MCF 10A (cell line): Measurements from ENCODE around the gene STKLD1. TPM values are rescaled to one million over a fixed set of nuclear protein-coding genes. Genes with fewer than 3 reads are reported as not detected.

Experiments
- BruUV-seq: library from RNA; stranded (reverse); fragments of 400-500 nt; replicated peaks from 2 replicates; lab custom pipeline; 2021; lab: Mats Ljungman, UMichigan
- CTCF ChIA-PET: fragments of 300-600 bp; sonication (Branson Sonifier 250); formaldehyde crosslinking; extraction: SDS; loops from one replicate; lab custom pipeline; 2021; ENCODE audit warnings: antibody characterized with exemption, inconsistent platforms; lab: Yijun Ruan, JAX
- POLR2A ChIA-PET: fragments of 300-600, 350-650 bp; sonication (Branson Sonifier 250); formaldehyde crosslinking; extraction: SDS; loops from one replicate; lab custom pipeline; 2020; ENCODE audit warnings: antibody characterized with exemption, inconsistent platforms; lab: Yijun Ruan, JAX
- DNase-seq: peaks from one replicate; pipeline ENCODE4 v3.0.0-alpha.2; 2018; ENCODE audit not compliant: unreplicated experiment
- H3K27ac Mint-ChIP-seq: one replicate; pipeline ENCODE4 v1.8.0; 2022; ENCODE audit warnings: mild to moderate bottlenecking, low read depth, mixed read lengths; ENCODE audit not compliant: unreplicated experiment
- H3K27me3 Mint-ChIP-seq: one replicate; pipeline ENCODE4 v1.8.0; 2022; ENCODE audit warnings: mixed read lengths; ENCODE audit not compliant: insufficient read depth, unreplicated experiment
- H3K36me3 Mint-ChIP-seq: one replicate; pipeline ENCODE4 v1.8.0; 2022; ENCODE audit warnings: mild to moderate bottlenecking, moderate library complexity, mixed read lengths; ENCODE audit not compliant: insufficient read depth, unreplicated experiment
- H3K4me1 Mint-ChIP-seq: one replicate; pipeline ENCODE4 v1.8.0; 2022; ENCODE audit warnings: mixed read lengths; ENCODE audit not compliant: insufficient read depth, unreplicated experiment
- H3K4me3 Mint-ChIP-seq: one replicate; pipeline ENCODE4 v1.8.0; 2022; ENCODE audit warnings: mild to moderate bottlenecking, moderate library complexity, mixed read lengths; ENCODE audit not compliant: unreplicated experiment
- H3K9me3 Mint-ChIP-seq: one replicate; pipeline ENCODE4 v1.8.0; 2022; ENCODE audit warnings: mixed read lengths; ENCODE audit not compliant: unreplicated experiment
- CTCF ChIP-seq: fragments of 200-600 bp; IDR thresholded peaks from one replicate; pipeline ENCODE4 v1.8.0; 2022; ENCODE audit warnings: antibody characterized with exemption, mild to moderate bottlenecking; ENCODE audit not compliant: unreplicated experiment
- intact Hi-C: fragments of 100-400 bp; cut with micrococcal nuclease; formaldehyde crosslinking; loops from 2 replicates; pipeline ENCODE4 v1.14.1; 2022
- total RNA-seq: library from RNA; stranded (reverse); gene quantifications from 2 replicates; pipeline ENCODE4 v1.2.3, GENCODE V29; 2022

STKLD1 gene
- total RNA-seq, 1 experiment from 2014 or later, result 1.3 TPM

GRCh38 chr9:133360400-133361393 lies 15.5 kb upstream of the STKLD1 start:
- Mint-ChIP-seq H3K4me1 (peaks cover 18% of the 10 kb centered on the region), H3K27me3 (no peaks in the 10 kb centered on the region), H3K27ac (no peak overlapping the region), H3K4me3 (no peak overlapping the region), H3K36me3 (peaks cover 63% of the 10 kb centered on the region), H3K9me3 (no peaks in the 10 kb centered on the region)
- ChIA-PET POLR2A (interaction anchor here (1.2 to 2.0 kb wide), 2 partner anchors 12 to 16 kb away, joined by 3 to 7 read pairs; partner anchors contain the start of genes MED22, RPL7A and STKLD1), CTCF (interaction anchor here (0.6 kb wide), 1 partner anchor 102 kb away, joined by 3 read pairs; no protein-coding TSS in a partner anchor)
- DNase-seq, result no peak
- intact Hi-C loops, result no loop called here
- no TSS peak for BruUV-seq
- TF ChIP-seq CTCF, result no peak

- H3K36me3 Mint-ChIP-seq, result peaks cover 72% of the 10 kb centered on the region
These were observed 14.6 kb upstream of the STKLD1 start for GRCh38 chr9:133361507-133362092.

GRCh38 chr9:133362359-133363044 lies 13.7 kb upstream of the STKLD1 start:
- H3K4me1 Mint-ChIP-seq, result peaks cover 18% of the 10 kb centered on the region
- ChIA-PET POLR2A (interaction anchor here (0.7 to 3.4 kb wide), 5 partner anchors 10 to 15 kb away, joined by 3 to 22 read pairs (median 5); partner anchors contain the start of genes MED22 and RPL7A), CTCF (interaction anchor here (0.7 kb wide), 1 partner anchor 195 kb away, joined by 3 read pairs; no protein-coding TSS in a partner anchor)
- DNase-seq, result peak; percentile 36
- no peak overlapping the region for H3K4me3 Mint-ChIP-seq
- H3K27ac Mint-ChIP-seq, result no peak overlapping the region
- BruUV-seq, result TSS peak; percentile 36
- H3K9me3 Mint-ChIP-seq, result no peaks in the 10 kb centered on the region
- intact Hi-C loops, result no loop called here
- peaks cover 79% of the 10 kb centered on the region for H3K36me3 Mint-ChIP-seq
- TF ChIP-seq CTCF, result no peak
- no peaks in the 10 kb centered on the region for H3K27me3 Mint-ChIP-seq

More at GRCh38 chr9:133361507-133362092, 14.6 kb upstream of the STKLD1 start:
- no TSS peak for BruUV-seq
- CTCF ChIA-PET, result no interaction called here
- Mint-ChIP-seq H3K9me3 (no peaks in the 10 kb centered on the region), H3K4me3 (no peak overlapping the region), H3K27me3 (no peaks in the 10 kb centered on the region), H3K4me1 (peaks cover 18% of the 10 kb centered on the region), H3K27ac (no peak overlapping the region)
- intact Hi-C loops, result no loop called here
- no peak for TF ChIP-seq CTCF
- POLR2A ChIA-PET, result interaction anchor here (0.7 to 2.0 kb wide), 3 partner anchors 11 to 15 kb away, joined by 3 to 7 read pairs (median 3); partner anchors contain the start of genes MED22, RPL7A and STKLD1
- no peak for DNase-seq
